HG03571 (cell line): ENCODE data around the gene INTS14.
"Not testable (repeated sequence)": the region's sequence is repeated elsewhere in the genome, so short reads cannot be mapped to it uniquely, and the experiment has no call there.

Source experiments
- ATAC-seq: cut with Tn5 transposase; IDR thresholded peaks from one replicate; pipeline ENCODE4 v1.9.1; 2021; ENCODE audit not compliant: unreplicated experiment

The INTS14 gene

GRCh38 chr15:65632780-65633375 lies 21.9 kb upstream of the INTS14 start:
- no peak for ATAC-seq

GRCh38 chr15:65631503-65631902 lies 20.6 kb upstream of the INTS14 start:
- ATAC-seq: no peak

- no peak for ATAC-seq
Observed at GRCh38 chr15:65630760-65631159, 19.8 kb upstream of the INTS14 start.

GRCh38 chr15:65629548-65629947 lies 18.6 kb upstream of the INTS14 start:
- no peak for ATAC-seq

GRCh38 chr15:65626856-65627255 lies 15.9 kb upstream of the INTS14 start:
- ATAC-seq: no peak

- no peak for ATAC-seq
Observed at GRCh38 chr15:65623103-65623502, 12.2 kb upstream of the INTS14 start.

GRCh38 chr15:65621638-65622037 lies 10.7 kb upstream of the INTS14 start, which contains the start of gene SLC24A1:
Gene SLC24A1, plus strand, starts transcription at chr15:65621938. Its CDS starts 2,143 bp downstream, at chr15:65624081.
- no peak for ATAC-seq

- ATAC-seq: no peak
Observed at GRCh38 chr15:65620833-65621232, 9.9 kb upstream of the INTS14 start.

GRCh38 chr15:65619626-65620290 lies 8.8 kb upstream of the INTS14 start:
- ATAC-seq: no peak

GRCh38 chr15:65618560-65619109 lies 7.7 kb upstream of the INTS14 start:
- ATAC-seq: no peak

GRCh38 chr15:65615887-65616286 lies 5.0 kb upstream of the INTS14 start:
- not testable (repeated sequence) for ATAC-seq

- no peak for ATAC-seq
Observed at GRCh38 chr15:65612949-65613744, 2.2 kb upstream of the INTS14 start.

- no peak for ATAC-seq
Observed at GRCh38 chr15:65612616-65612946, 1.6 kb upstream of the INTS14 start.

GRCh38 chr15:65611888-65612615 lies 1.1 kb upstream of the INTS14 start:
- ATAC-seq: no peak

- ATAC-seq: no peak
Observed at GRCh38 chr15:65603559-65603958, 7.4 kb downstream of the INTS14 start.

GRCh38 chr15:65603134-65603533 lies 7.8 kb downstream of the INTS14 start:
- no peak for ATAC-seq

- ATAC-seq: no peak
Observed at GRCh38 chr15:65599677-65600076, 11.3 kb downstream of the INTS14 start.

GRCh38 chr15:65598468-65598867 lies 12.5 kb downstream of the INTS14 start:
- no peak for ATAC-seq

GRCh38 chr15:65595960-65596359 lies 15.0 kb downstream of the INTS14 start:
- no peak for ATAC-seq

GRCh38 chr15:65587094-65587493 lies 23.8 kb downstream of the INTS14 start:
- no peak for ATAC-seq

- no peak for ATAC-seq
Observed at GRCh38 chr15:65584241-65584640, 26.7 kb downstream of the INTS14 start.
